HG02759 (cell line): ENCODE measurements around the gene SIGLEC7.

Experiments used
- ATAC-seq: cut with Tn5 transposase; IDR thresholded peaks from one replicate; pipeline ENCODE4 v1.9.1; 2021; ENCODE audit warnings: mild to moderate bottlenecking, moderate library complexity; ENCODE audit not compliant: unreplicated experiment

The SIGLEC7 gene

GRCh38 chr19:51142119-51142518 lies at the start of gene SIGLEC7:
TSS of gene SIGLEC7 (plus strand) at chr19:51142301. CDS start at chr19:51142370, 69 bp downstream.
- no peak for ATAC-seq

- no peak for ATAC-seq
Measured at GRCh38 chr19:51093101-51093500, 49.0 kb upstream of the SIGLEC7 start.

GRCh38 chr19:51093510-51094345 lies 48.4 kb upstream of the SIGLEC7 start:
- ATAC-seq: no peak

GRCh38 chr19:51094696-51095279 lies 47.3 kb upstream of the SIGLEC7 start:
- ATAC-seq: no peak

- no peak for ATAC-seq
Measured at GRCh38 chr19:51096473-51097165, 45.5 kb upstream of the SIGLEC7 start.

GRCh38 chr19:51097166-51097738 lies 44.8 kb upstream of the SIGLEC7 start:
- ATAC-seq: no peak

GRCh38 chr19:51097796-51098195 lies 44.3 kb upstream of the SIGLEC7 start:
- ATAC-seq: no peak

- ATAC-seq: no peak
Measured at GRCh38 chr19:51098365-51099046, 43.6 kb upstream of the SIGLEC7 start.

GRCh38 chr19:51099047-51099382 lies 43.1 kb upstream of the SIGLEC7 start:
- ATAC-seq: no peak

GRCh38 chr19:51100601-51101000 lies 41.5 kb upstream of the SIGLEC7 start:
- ATAC-seq: no peak

GRCh38 chr19:51101171-51101865 lies 40.8 kb upstream of the SIGLEC7 start:
- no peak for ATAC-seq

GRCh38 chr19:51102991-51103390 lies 39.1 kb upstream of the SIGLEC7 start:
- ATAC-seq: no peak

- no peak for ATAC-seq
Measured at GRCh38 chr19:51103926-51104341, 38.2 kb upstream of the SIGLEC7 start.

GRCh38 chr19:51107406-51108065 lies 34.6 kb upstream of the SIGLEC7 start:
- no peak for ATAC-seq

GRCh38 chr19:51108066-51108804 lies 33.9 kb upstream of the SIGLEC7 start, which contains the start of gene CTU1:
TSS of gene CTU1 (minus strand) at chr19:51108409. CDS start at chr19:51104569, 3,840 bp downstream.
- ATAC-seq: peak; percentile 96

- ATAC-seq: peak; percentile 29
Measured at GRCh38 chr19:51108805-51109146, 33.3 kb upstream of the SIGLEC7 start.

- no peak for ATAC-seq
Measured at GRCh38 chr19:51110666-51110971, 31.5 kb upstream of the SIGLEC7 start.

- ATAC-seq: no peak
Measured at GRCh38 chr19:51111606-51112005, 30.5 kb upstream of the SIGLEC7 start.

GRCh38 chr19:51114087-51114729 lies 27.9 kb upstream of the SIGLEC7 start:
- no peak for ATAC-seq
